Dendritic cell treated with granulocyte-macrophage colony-stimulating factor and Interleukin-4, amounts not matched to agents 40 ng/mL and 50 ng/mL, for 4 days (primary cell): ENCODE measurements around the gene PDCL3.

Experiments used
- H3K27ac Mint-ChIP-seq: one replicate; pipeline ENCODE4 v1.8.0; 2022; ENCODE audit warnings: mild to moderate bottlenecking, mixed read lengths
- H3K27me3 Mint-ChIP-seq: one replicate; pipeline ENCODE4 v1.8.0; 2022; ENCODE audit warnings: mild to moderate bottlenecking, mixed read lengths
- H3K36me3 Mint-ChIP-seq: one replicate; pipeline ENCODE4 v1.8.0; 2022; ENCODE audit warnings: low read depth, mixed read lengths
- H3K4me1 Mint-ChIP-seq: one replicate; pipeline ENCODE4 v1.8.0; 2022; ENCODE audit warnings: low read depth, mixed read lengths
- H3K4me3 Mint-ChIP-seq: one replicate; pipeline ENCODE4 v1.8.0; 2022; ENCODE audit warnings: mild to moderate bottlenecking, moderate library complexity, mixed read lengths
- H3K9me3 Mint-ChIP-seq: one replicate; pipeline ENCODE4 v1.8.0; 2022; ENCODE audit warnings: mixed read lengths
- intact Hi-C: fragments of 100-400 bp; cut with micrococcal nuclease; formaldehyde crosslinking; loops from one replicate; pipeline ENCODE4 v1.15.0; 2022

The PDCL3 gene

GRCh38 chr2:100625717-100626116 is 62.9 kb downstream of the PDCL3 start:
- Mint-ChIP-seq H3K36me3 (no peaks in the 10 kb centered on the region), H3K4me1 (peaks cover 5% of the 10 kb centered on the region), H3K27me3 (peaks cover 14% of the 10 kb centered on the region), H3K4me3 (no peak overlapping the region), H3K27ac (no peak overlapping the region), H3K9me3 (peaks cover 8% of the 10 kb centered on the region)
- intact Hi-C loops = no loop called here
